Rectal smooth muscle tissue (tissue), 1 donor: ENCODE measurements around the gene FHOD3.

Experiments used
- H3K27ac ChIP-seq: one replicate; pipeline ENCODE4 v1.7.0; 2013; ENCODE audit warnings: low read depth, low read length, inconsistent platforms
- H3K27me3 ChIP-seq: one replicate; pipeline ENCODE4 v1.7.0; 2013; ENCODE audit warnings: low read length; ENCODE audit not compliant: control insufficient read depth, insufficient read depth
- H3K36me3 ChIP-seq: one replicate; pipeline ENCODE4 v1.7.0; 2013; ENCODE audit warnings: low read length; ENCODE audit not compliant: control insufficient read depth, insufficient read depth
- H3K4me1 ChIP-seq: one replicate; pipeline ENCODE4 v1.7.0; 2013; ENCODE audit warnings: low read length; ENCODE audit not compliant: control insufficient read depth, insufficient read depth
- H3K4me3 ChIP-seq: one replicate; pipeline ENCODE4 v1.7.0; 2013; ENCODE audit warnings: low read length
- H3K9ac ChIP-seq: one replicate; pipeline ENCODE4 v1.7.0; 2013; ENCODE audit warnings: low read length

FHOD3 gene

GRCh38 chr18:36737316-36737715 is 439.8 kb downstream of the FHOD3 start:
- peaks cover 2% of the 10 kb centered on the region for H3K36me3 ChIP-seq
- H3K4me1 ChIP-seq, result no peaks in the 10 kb centered on the region
- H3K27me3 ChIP-seq, result no peaks in the 10 kb centered on the region
- no peak overlapping the region for H3K4me3 ChIP-seq
- no peak overlapping the region for H3K9ac ChIP-seq
- H3K27ac ChIP-seq, result no peak overlapping the region

DNA sequence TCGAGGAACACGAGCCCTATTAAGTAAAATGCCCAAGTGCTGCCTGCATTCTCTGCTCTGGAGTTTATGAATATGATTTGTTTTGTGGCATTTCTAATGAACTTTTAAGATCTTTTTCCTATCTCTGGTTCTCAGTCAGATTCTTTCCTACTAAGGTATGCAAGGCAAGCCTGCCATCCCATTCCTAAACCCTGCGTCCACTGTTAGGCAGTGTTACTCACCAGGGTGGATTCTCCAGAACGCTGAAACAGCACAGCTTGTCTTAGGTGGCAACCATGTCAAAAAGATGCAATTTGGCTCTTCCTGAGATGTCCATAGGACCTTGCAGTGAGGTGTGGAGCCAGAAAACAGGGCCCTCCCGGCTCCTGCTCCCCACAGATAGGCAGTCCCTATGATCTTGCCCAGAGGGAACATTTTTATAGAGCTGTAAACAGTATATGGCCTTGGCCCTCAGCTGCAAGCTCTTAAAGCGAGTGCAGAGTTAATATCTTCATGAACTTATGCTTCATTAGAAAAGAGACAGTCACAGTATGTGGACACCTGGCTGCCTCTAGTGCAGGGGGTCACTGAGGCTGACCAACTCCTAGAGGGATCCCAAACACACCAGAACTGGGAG is 446.9 kb downstream of the FHOD3 start:
- Histone ChIP-seq H3K4me3 (no peak overlapping the region), H3K4me1 (peaks cover 4% of the 10 kb centered on the region), H3K27me3 (no peaks in the 10 kb centered on the region), H3K9ac (no peak overlapping the region), H3K36me3 (no peaks in the 10 kb centered on the region), H3K27ac (peak overlapping the region; percentile 1)

- H3K27ac ChIP-seq, result no peak overlapping the region
- H3K27me3 ChIP-seq, result no peaks in the 10 kb centered on the region
- peaks cover 4% of the 10 kb centered on the region for H3K4me1 ChIP-seq
- no peak overlapping the region for H3K9ac ChIP-seq
- H3K4me3 ChIP-seq, result no peak overlapping the region
- no peaks in the 10 kb centered on the region for H3K36me3 ChIP-seq
Measured at GRCh38 chr18:36745219-36745975, 447.9 kb downstream of the FHOD3 start.

DNA sequence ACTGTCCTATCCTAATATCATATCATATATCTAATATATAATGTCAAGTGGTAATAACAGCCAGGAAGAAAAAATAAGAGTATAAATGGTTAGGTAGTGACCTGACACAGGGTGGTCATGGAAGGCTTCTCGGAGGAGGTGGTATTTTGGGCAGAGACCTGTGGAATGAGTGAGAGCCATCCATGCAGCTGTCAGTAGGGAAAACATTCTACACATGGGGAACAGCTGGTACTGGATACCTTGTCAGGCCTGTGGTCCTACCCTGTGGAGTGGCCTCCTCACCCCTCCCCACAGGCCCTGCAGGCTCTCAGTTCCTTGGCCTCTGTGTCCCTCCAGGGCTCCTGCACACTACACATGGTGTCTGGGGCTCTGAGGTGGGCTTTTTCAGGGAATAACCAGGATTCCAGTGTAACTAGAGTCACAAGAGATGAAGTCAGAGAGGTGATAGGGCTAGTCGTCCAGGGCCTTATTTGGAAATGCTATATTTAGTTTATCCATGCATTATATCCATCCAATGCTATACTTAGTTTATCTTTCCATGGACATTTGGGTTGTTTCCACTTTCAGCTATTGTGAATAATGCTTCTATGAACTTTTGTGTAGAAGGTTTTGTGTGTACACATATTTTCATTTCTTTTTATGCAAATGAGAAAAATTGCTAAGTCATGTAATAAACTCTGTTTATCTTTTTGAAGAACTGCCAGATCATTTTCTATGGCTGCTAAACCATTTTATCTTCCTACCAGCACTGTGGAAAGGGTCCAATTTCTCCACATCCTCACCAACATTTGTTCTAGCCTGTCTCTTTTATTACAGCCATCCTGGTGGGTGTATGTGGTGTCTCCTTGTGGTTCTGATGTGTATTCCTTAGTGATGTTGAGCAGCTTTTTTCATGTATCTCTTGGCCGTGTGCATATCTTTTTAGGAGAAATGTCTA is 455.7 kb downstream of the FHOD3 start:
- Histone ChIP-seq H3K4me1 (peaks cover 9% of the 10 kb centered on the region), H3K27ac (no peak overlapping the region), H3K4me3 (no peak overlapping the region), H3K36me3 (no peaks in the 10 kb centered on the region), H3K9ac (no peak overlapping the region), H3K27me3 (no peaks in the 10 kb centered on the region)

- Histone ChIP-seq H3K9ac (no peak overlapping the region), H3K4me1 (peaks cover 9% of the 10 kb centered on the region), H3K27me3 (no peaks in the 10 kb centered on the region), H3K36me3 (no peaks in the 10 kb centered on the region), H3K27ac (no peak overlapping the region), H3K4me3 (no peak overlapping the region)
Measured at GRCh38 chr18:36756242-36756641, 458.7 kb downstream of the FHOD3 start.

DNA sequence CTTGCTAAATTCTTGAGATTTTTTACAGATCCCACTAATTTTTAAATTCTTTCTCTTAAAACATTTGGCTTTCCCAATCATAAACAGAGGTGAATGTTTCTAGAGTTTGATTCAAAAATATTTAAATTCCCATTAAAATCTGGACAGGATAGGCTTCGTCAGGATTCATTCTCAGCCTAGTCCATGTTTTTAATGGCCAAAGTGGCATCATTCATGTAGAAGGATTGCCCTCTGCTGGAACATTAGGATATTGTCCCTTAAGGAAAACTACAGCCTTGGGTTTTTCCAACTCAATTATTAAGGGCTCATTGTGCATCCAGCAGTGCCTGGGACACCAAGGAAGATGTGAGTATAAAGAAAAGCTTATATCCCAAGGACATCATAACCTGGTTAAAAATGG is 459.6 kb downstream of the FHOD3 start:
- no peak overlapping the region for H3K4me3 ChIP-seq
- no peaks in the 10 kb centered on the region for H3K36me3 ChIP-seq
- H3K9ac ChIP-seq, result no peak overlapping the region
- no peak overlapping the region for H3K27ac ChIP-seq
- H3K27me3 ChIP-seq, result no peaks in the 10 kb centered on the region
- H3K4me1 ChIP-seq, result peaks cover 9% of the 10 kb centered on the region

GRCh38 chr18:36757991-36758390 is 460.5 kb downstream of the FHOD3 start:
- H3K4me1 ChIP-seq, result peaks cover 8% of the 10 kb centered on the region
- H3K27ac ChIP-seq, result no peak overlapping the region
- no peaks in the 10 kb centered on the region for H3K27me3 ChIP-seq
- H3K9ac ChIP-seq, result no peak overlapping the region
- H3K4me3 ChIP-seq, result no peak overlapping the region
- H3K36me3 ChIP-seq, result no peaks in the 10 kb centered on the region

- Histone ChIP-seq H3K36me3 (no peaks in the 10 kb centered on the region), H3K27me3 (no peaks in the 10 kb centered on the region), H3K4me3 (no peak overlapping the region), H3K27ac (no peak overlapping the region), H3K4me1 (peaks cover 2% of the 10 kb centered on the region), H3K9ac (no peak overlapping the region)
Measured at GRCh38 chr18:36758623-36759022, 461.1 kb downstream of the FHOD3 start.

DNA sequence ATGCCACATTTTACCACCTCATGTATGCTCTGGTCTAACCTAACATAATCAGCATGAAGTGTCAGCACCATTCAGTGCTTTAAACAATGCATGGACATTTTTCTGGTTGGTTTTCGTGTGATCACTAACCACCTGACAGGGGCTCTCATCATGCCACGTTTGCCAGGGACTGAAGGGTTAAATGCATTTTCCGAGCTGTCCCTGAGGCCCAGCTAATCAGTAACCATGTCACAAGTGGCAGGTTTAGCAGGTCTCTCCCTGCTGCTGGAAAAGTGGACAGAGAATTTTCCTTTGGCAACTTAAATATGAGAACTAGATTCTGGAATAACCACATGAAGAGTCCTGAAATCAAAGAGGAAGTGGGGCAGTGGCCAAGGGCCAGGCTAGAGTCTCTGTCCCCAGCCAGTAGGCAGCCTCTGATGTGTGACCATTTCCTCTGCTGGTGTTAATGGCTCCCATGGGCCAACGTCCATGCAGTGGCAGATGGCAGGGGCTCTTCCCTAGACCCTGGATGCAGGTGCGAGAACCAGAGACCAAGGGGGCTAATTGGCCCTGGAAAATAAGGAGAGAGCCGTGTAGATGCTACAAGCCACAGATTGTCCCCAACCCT is 461.8 kb downstream of the FHOD3 start:
- no peak overlapping the region for H3K4me3 ChIP-seq

GRCh38 chr18:36760598-36760997 is 463.1 kb downstream of the FHOD3 start:
- no peak overlapping the region for H3K9ac ChIP-seq
- no peaks in the 10 kb centered on the region for H3K36me3 ChIP-seq
- no peaks in the 10 kb centered on the region for H3K27me3 ChIP-seq
- H3K4me3 ChIP-seq, result no peak overlapping the region
- no peak overlapping the region for H3K27ac ChIP-seq
- H3K4me1 ChIP-seq, result peaks cover 2% of the 10 kb centered on the region

More for the DNA sequence above, 461.8 kb downstream of the FHOD3 start:
- no peaks in the 10 kb centered on the region for H3K36me3 ChIP-seq
- peaks cover 2% of the 10 kb centered on the region for H3K4me1 ChIP-seq
- no peaks in the 10 kb centered on the region for H3K27me3 ChIP-seq
- H3K9ac ChIP-seq, result no peak overlapping the region
- no peak overlapping the region for H3K27ac ChIP-seq

DNA sequence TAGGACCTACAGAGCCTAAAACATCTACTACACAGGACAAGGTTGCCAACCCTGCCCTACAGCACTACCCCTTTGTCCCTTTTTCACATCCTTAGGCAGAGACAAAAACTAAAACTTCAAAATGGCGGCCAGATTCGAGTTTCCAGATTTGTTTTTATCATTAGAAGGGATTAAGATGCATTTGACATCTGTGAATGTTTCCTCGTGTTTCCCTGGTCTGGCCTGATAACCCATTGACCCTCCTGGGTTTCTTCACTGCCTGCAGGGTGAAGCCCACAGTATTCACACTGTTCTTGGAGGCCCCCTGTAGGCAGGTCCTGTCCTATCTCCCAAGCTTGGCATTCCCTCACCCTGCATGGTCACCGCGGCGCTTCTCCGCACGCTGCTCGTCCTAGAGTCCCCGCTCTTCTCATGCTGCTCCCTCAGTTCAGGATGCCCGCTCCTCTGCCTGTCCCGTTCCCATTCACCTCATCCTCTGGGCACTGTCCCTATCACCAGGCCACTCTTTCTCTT is 463.7 kb downstream of the FHOD3 start:
- Histone ChIP-seq H3K4me3 (no peak overlapping the region), H3K27ac (no peak overlapping the region), H3K36me3 (no peaks in the 10 kb centered on the region), H3K4me1 (peaks cover 2% of the 10 kb centered on the region), H3K27me3 (no peaks in the 10 kb centered on the region), H3K9ac (no peak overlapping the region)

- Histone ChIP-seq H3K4me3 (no peak overlapping the region), H3K36me3 (no peaks in the 10 kb centered on the region), H3K27ac (no peak overlapping the region), H3K27me3 (no peaks in the 10 kb centered on the region), H3K9ac (no peak overlapping the region), H3K4me1 (peaks cover 2% of the 10 kb centered on the region)
Measured at GRCh38 chr18:36762074-36762473, 464.6 kb downstream of the FHOD3 start.
